Testis (tissue), 3 donors: ENCODE measurements around the gene CYTH4. TPM values are rescaled to one million over a fixed set of nuclear protein-coding genes. Genes with fewer than 3 reads are reported as not detected.

Experiments
- DNase-seq: peaks from one replicate; pipeline ENCODE4 v3.0.0-alpha.2; 2019
- H3K27ac ChIP-seq, 2 donors: fragments of 200-600 bp; sonication (generic); one replicate each; pipeline ENCODE4 v1.5.1; 2019
- H3K27me3 ChIP-seq: fragments of 200-600 bp; sonication (generic); one replicate; pipeline ENCODE4 v1.5.1; 2019
- H3K36me3 ChIP-seq: fragments of 200-600 bp; sonication (generic); one replicate; pipeline ENCODE4 v1.5.1; 2017; ENCODE audit warnings: low read depth; ENCODE audit errors: missing control alignments
- H3K4me1 ChIP-seq: fragments of 200-600 bp; sonication (generic); one replicate; pipeline ENCODE4 v1.5.1; 2019
- H3K4me3 ChIP-seq, 2 donors: fragments of 200-600 bp; sonication (generic); one replicate each; pipeline ENCODE4 v1.5.1; 2017 to 2019
- H3K9me3 ChIP-seq: fragments of 200-600 bp; sonication (generic); one replicate; pipeline ENCODE4 v1.5.1; 2017
- CTCF ChIP-seq, 3 experiments: fragments of 450-650 bp in 2 of 3; fragments of 200-600 bp in 1 of 3; sonication (generic) in 1 of 3; IDR thresholded peaks; one replicate each; pipeline ENCODE4 v1.5.1; 2016 to 2019; ENCODE audit warnings: antibody characterized with exemption in 3 of 3, mild to moderate bottlenecking in 2 of 3, moderate library complexity in 1 of 3
- POLR2A ChIP-seq: fragments of 450-650 bp; IDR thresholded peaks from one replicate; pipeline ENCODE4 v1.6.1; 2017; ENCODE audit warnings: antibody characterized with exemption, mild to moderate bottlenecking, moderate library complexity
- WGBS, 2 donors: methylation state at CpG; one replicate each; pipeline ENCODE4 v1.1.5; 2018; 5-methylcytosine and 5-hydroxymethylcytosine counted together
- intact Hi-C: fragments of 100-400 bp; cut with DNase I; formaldehyde crosslinking; loops from one replicate; pipeline ENCODE4 v1.15.1; 2023; ENCODE audit warnings: low total_unique reads
- polyA plus RNA-seq: library from polyadenylated mRNA; stranded (reverse); fragments of 350-450 nt; fragmentation: Illumina TruSeq; extraction: RNeasy Lipid Tissue Mini Kit (QIAGEN cat#74804); gene quantifications from one replicate; pipeline ENCODE4 v1.2.3, GENCODE V29; 2014; ENCODE audit warnings: low read depth, low replicate concordance; ENCODE audit not compliant: insufficient read depth
- total RNA-seq, 2 donors: library from RNA; depleted of rRNA; stranded (reverse); fragments of >200 nt; gene quantifications; one replicate each; pipeline ENCODE4 v1.2.3, GENCODE V29; 2016

Gene CYTH4
- total and polyA plus RNA-seq, 3 donors from 2014 or later, result 2.7 to 7.2 (median 6.8) TPM

GRCh38 chr22:37255558-37256006 is 26.7 kb upstream of the CYTH4 start:
- H3K36me3 ChIP-seq, result no peaks in the 10 kb centered on the region
- intact Hi-C loops, result no loop called here
- no peak for DNase-seq
- H3K27ac ChIP-seq, result no peak overlapping the region
- TF ChIP-seq CTCF (IDR thresholded peaks at IDR 0.05) (no peak), POLR2A (no peak)
- no peak overlapping the region for H3K4me3 ChIP-seq
- no peaks in the 10 kb centered on the region for H3K27me3 ChIP-seq
- H3K9me3 ChIP-seq, result no peaks in the 10 kb centered on the region
- no peaks in the 10 kb centered on the region for H3K4me1 ChIP-seq

GRCh38 chr22:37256075-37256726 is 26.1 kb upstream of the CYTH4 start:
- no peak overlapping the region for H3K4me3 ChIP-seq
- no peak for DNase-seq
- no peaks in the 10 kb centered on the region for H3K9me3 ChIP-seq
- no peaks in the 10 kb centered on the region for H3K4me1 ChIP-seq
- no peaks in the 10 kb centered on the region for H3K27me3 ChIP-seq
- TF ChIP-seq CTCF (IDR thresholded peaks at IDR 0.05), result no peak
- TF ChIP-seq POLR2A, result no peak
- H3K36me3 ChIP-seq, result no peaks in the 10 kb centered on the region
- WGBS, 2 donors, result 82 to 83% methylated on average over 10 of the region's 10 CpGs
- intact Hi-C loops, result no loop called here
- H3K27ac ChIP-seq, result no peak overlapping the region

- Histone ChIP-seq H3K4me1 (no peaks in the 10 kb centered on the region), H3K27ac (no peak overlapping the region), H3K27me3 (no peaks in the 10 kb centered on the region), H3K4me3 (no peak overlapping the region), H3K9me3 (no peaks in the 10 kb centered on the region), H3K36me3 (no peaks in the 10 kb centered on the region)
- TF ChIP-seq CTCF (IDR thresholded peaks at IDR 0.05) (no peak), POLR2A (no peak)
- no peak for DNase-seq
- WGBS, 2 donors, result 80 to 93% methylated on average over 9 of the region's 9 CpGs
- intact Hi-C loops, result no loop called here
These were observed 24.1 kb upstream of the CYTH4 start for GRCh38 chr22:37258005-37258752.

- 50 to 60% methylated on average over 14 of the region's 14 CpGs for WGBS, 2 donors
- no peak overlapping the region for H3K4me3 ChIP-seq
- H3K4me1 ChIP-seq, result no peaks in the 10 kb centered on the region
- no peak overlapping the region for H3K27ac ChIP-seq
- H3K27me3 ChIP-seq, result no peaks in the 10 kb centered on the region
- no peak for DNase-seq
- intact Hi-C loops, result no loop called here
- TF ChIP-seq POLR2A, result no peak
- TF ChIP-seq CTCF (IDR thresholded peaks at IDR 0.05), result no peak
- no peaks in the 10 kb centered on the region for H3K36me3 ChIP-seq
- H3K9me3 ChIP-seq, result no peaks in the 10 kb centered on the region
These were observed 23.4 kb upstream of the CYTH4 start for GRCh38 chr22:37258753-37259401.
